ENCODE data around the gene RAD54L. TPM values are rescaled to one million over a fixed set of nuclear protein-coding genes. Genes with fewer than 3 reads are reported as not detected.
"Not testable (repeated sequence)": the region's sequence is repeated elsewhere in the genome, so short reads cannot be mapped to it uniquely, and the experiment has no call there.

Gene RAD54L
- total RNA-seq: 100 to 1,000 TPM in 1 of 2 donors, 10 to 100 TPM in 1; 61.7 to 118 TPM

GRCh38 chr1:46247436-46248121 is at the start of gene RAD54L:
TSS of gene RAD54L (plus strand) at chr1:46247763. CDS start at chr1:46248406, 643 bp downstream.
- H3K9me3 Mint-ChIP-seq: no peaks in the 10 kb centered on the region
- ATAC-seq (peak; percentile 91 to 95), DNase-seq (ENCODE audit: low spot score in 2 of 2) (peak; percentile 96 to 98)
- H3K36me3 Mint-ChIP-seq: peaks cover 33 to 39% of the 10 kb centered on the region in 2 donors
- peak within 1 kb of the TSS; percentile 95 to 99 for H3K27ac Mint-ChIP-seq

GRCh38 chr1:46197964-46198811 is 49.4 kb upstream of the RAD54L start, which contains the start of gene POMGNT1:
TSS of gene POMGNT1 (minus strand) at chr1:46198434. CDS start at chr1:46197821, 613 bp downstream.
- H3K36me3 Mint-ChIP-seq: no peaks in the 10 kb centered on the region

GRCh38 chr1:46199233-46199749 is 48.3 kb upstream of the RAD54L start:
- no peaks in the 10 kb centered on the region for H3K36me3 Mint-ChIP-seq
- no peak for ATAC-seq
- peak overlapping the region in 1 of 2 donors; percentile 79 for H3K27ac Mint-ChIP-seq

More at GRCh38 chr1:46197964-46198811, 49.4 kb upstream of the RAD54L start, which contains the start of gene POMGNT1:
- no peaks in the 10 kb centered on the region for H3K9me3 Mint-ChIP-seq
- ATAC-seq (peak; percentile 97 to 98), DNase-seq (ENCODE audit: low spot score in 2 of 2) (peak; percentile 75 to 84)
- peak within 1 kb of the TSS; percentile 79 to 87 for H3K27ac Mint-ChIP-seq

GRCh38 chr1:46203738-46204405 is 43.7 kb upstream of the RAD54L start:
- DNase-seq (ENCODE audit: low spot score in 2 of 2): no peak
- Mint-ChIP-seq H3K36me3 (no peaks in the 10 kb centered on the region), H3K27ac (no peak overlapping the region), H3K9me3 (no peaks in the 10 kb centered on the region)
- ATAC-seq: no peak

More at GRCh38 chr1:46199233-46199749, 48.3 kb upstream of the RAD54L start:
- H3K9me3 Mint-ChIP-seq: no peaks in the 10 kb centered on the region
- DNase-seq (ENCODE audit: low spot score in 2 of 2): no peak

GRCh38 chr1:46204406-46204742 is 43.2 kb upstream of the RAD54L start:
- no peaks in the 10 kb centered on the region for H3K9me3 Mint-ChIP-seq
- no peaks in the 10 kb centered on the region for H3K36me3 Mint-ChIP-seq
- ATAC-seq (no peak), DNase-seq (ENCODE audit: low spot score in 2 of 2) (no peak)
- H3K27ac Mint-ChIP-seq: no peak overlapping the region

GRCh38 chr1:46205141-46205540 is 42.4 kb upstream of the RAD54L start:
- ATAC-seq (no peak), DNase-seq (ENCODE audit: low spot score in 2 of 2) (no peak)
- H3K36me3 Mint-ChIP-seq: no peaks in the 10 kb centered on the region
- no peak overlapping the region for H3K27ac Mint-ChIP-seq
- H3K9me3 Mint-ChIP-seq: no peaks in the 10 kb centered on the region

GRCh38 chr1:46205791-46206190 is 41.8 kb upstream of the RAD54L start:
- Mint-ChIP-seq H3K9me3 (no peaks in the 10 kb centered on the region), H3K36me3 (no peaks in the 10 kb centered on the region), H3K27ac (peak overlapping the region in 1 of 2 donors; percentile 49)
- DNase-seq (ENCODE audit: low spot score in 2 of 2): no peak
- ATAC-seq: no peak

- Mint-ChIP-seq H3K9me3 (no peaks in the 10 kb centered on the region), H3K27ac (peak overlapping the region in 1 of 2 donors; percentile 49), H3K36me3 (no peaks in the 10 kb centered on the region)
- DNase-seq (ENCODE audit: low spot score in 2 of 2) (no peak), ATAC-seq (no peak)
Measured at GRCh38 chr1:46206399-46206798, 41.2 kb upstream of the RAD54L start.

- Mint-ChIP-seq H3K36me3 (no peaks in the 10 kb centered on the region), H3K9me3 (no peaks in the 10 kb centered on the region), H3K27ac (no peak overlapping the region)
- no peak for DNase-seq (ENCODE audit: low spot score in 2 of 2)
- no peak for ATAC-seq
Measured at GRCh38 chr1:46210561-46210960, 37.0 kb upstream of the RAD54L start.

- no peak for DNase-seq (ENCODE audit: low spot score in 2 of 2)
- no peak for ATAC-seq
- no peak overlapping the region for H3K27ac Mint-ChIP-seq
- no peaks in the 10 kb centered on the region for H3K36me3 Mint-ChIP-seq
- no peaks in the 10 kb centered on the region for H3K9me3 Mint-ChIP-seq
Measured at GRCh38 chr1:46211051-46211450, 36.5 kb upstream of the RAD54L start.

- Mint-ChIP-seq H3K36me3 (no peaks in the 10 kb centered on the region), H3K9me3 (no peaks in the 10 kb centered on the region), H3K27ac (no peak overlapping the region)
- ATAC-seq (no peak), DNase-seq (ENCODE audit: low spot score in 2 of 2) (no peak)
Measured at GRCh38 chr1:46215504-46215903, 32.1 kb upstream of the RAD54L start.

GRCh38 chr1:46218443-46218842 is 29.1 kb upstream of the RAD54L start:
- no peaks in the 10 kb centered on the region for H3K9me3 Mint-ChIP-seq
- DNase-seq (ENCODE audit: low spot score in 2 of 2) (no peak), ATAC-seq (no peak)
- H3K36me3 Mint-ChIP-seq: no peaks in the 10 kb centered on the region
- H3K27ac Mint-ChIP-seq: no peak overlapping the region

- H3K9me3 Mint-ChIP-seq: no peaks in the 10 kb centered on the region
- no peak for DNase-seq (ENCODE audit: low spot score in 2 of 2)
- H3K36me3 Mint-ChIP-seq: no peaks in the 10 kb centered on the region
- no peak overlapping the region for H3K27ac Mint-ChIP-seq
- no peak for ATAC-seq
Measured at GRCh38 chr1:46219551-46220520, 27.7 kb upstream of the RAD54L start.

- ATAC-seq: no peak
- Mint-ChIP-seq H3K9me3 (no peaks in the 10 kb centered on the region), H3K27ac (peak overlapping the region in 1 of 2 donors; percentile 54), H3K36me3 (no peaks in the 10 kb centered on the region)
- DNase-seq (ENCODE audit: low spot score in 2 of 2): no peak
Measured at GRCh38 chr1:46220808-46221207, 26.8 kb upstream of the RAD54L start.

- ATAC-seq (no peak), DNase-seq (ENCODE audit: low spot score in 2 of 2) (no peak)
- Mint-ChIP-seq H3K27ac (peak overlapping the region in 1 of 2 donors; percentile 54), H3K36me3 (no peaks in the 10 kb centered on the region), H3K9me3 (no peaks in the 10 kb centered on the region)
Measured at GRCh38 chr1:46221749-46222148, 25.8 kb upstream of the RAD54L start.

GRCh38 chr1:46223055-46223454 is 24.5 kb upstream of the RAD54L start:
- not testable (repeated sequence) for H3K36me3 Mint-ChIP-seq; H3K27ac Mint-ChIP-seq; DNase-seq (ENCODE audit: low spot score in 2 of 2); H3K9me3 Mint-ChIP-seq
- ATAC-seq: peak in 1 of 2 donors; percentile 29

All from activated naive CD4-positive, alpha-beta T cell treated with anti-CD3 and anti-CD28 coated beads, Interleukin-2, amount 50 U/mL, for 72 hours (primary cell).